ENCODE data around the gene PCBP3. TPM values are rescaled to one million over a fixed set of nuclear protein-coding genes. Genes with fewer than 3 reads are reported as not detected.
"Not testable (repeated sequence)": the region's sequence is repeated elsewhere in the genome, so short reads cannot be mapped to it uniquely, and the experiment has no call there.

Gene PCBP3
- total RNA-seq, 2 experiments from 2014 or later = 1.3 to 2.2 TPM

DNA sequence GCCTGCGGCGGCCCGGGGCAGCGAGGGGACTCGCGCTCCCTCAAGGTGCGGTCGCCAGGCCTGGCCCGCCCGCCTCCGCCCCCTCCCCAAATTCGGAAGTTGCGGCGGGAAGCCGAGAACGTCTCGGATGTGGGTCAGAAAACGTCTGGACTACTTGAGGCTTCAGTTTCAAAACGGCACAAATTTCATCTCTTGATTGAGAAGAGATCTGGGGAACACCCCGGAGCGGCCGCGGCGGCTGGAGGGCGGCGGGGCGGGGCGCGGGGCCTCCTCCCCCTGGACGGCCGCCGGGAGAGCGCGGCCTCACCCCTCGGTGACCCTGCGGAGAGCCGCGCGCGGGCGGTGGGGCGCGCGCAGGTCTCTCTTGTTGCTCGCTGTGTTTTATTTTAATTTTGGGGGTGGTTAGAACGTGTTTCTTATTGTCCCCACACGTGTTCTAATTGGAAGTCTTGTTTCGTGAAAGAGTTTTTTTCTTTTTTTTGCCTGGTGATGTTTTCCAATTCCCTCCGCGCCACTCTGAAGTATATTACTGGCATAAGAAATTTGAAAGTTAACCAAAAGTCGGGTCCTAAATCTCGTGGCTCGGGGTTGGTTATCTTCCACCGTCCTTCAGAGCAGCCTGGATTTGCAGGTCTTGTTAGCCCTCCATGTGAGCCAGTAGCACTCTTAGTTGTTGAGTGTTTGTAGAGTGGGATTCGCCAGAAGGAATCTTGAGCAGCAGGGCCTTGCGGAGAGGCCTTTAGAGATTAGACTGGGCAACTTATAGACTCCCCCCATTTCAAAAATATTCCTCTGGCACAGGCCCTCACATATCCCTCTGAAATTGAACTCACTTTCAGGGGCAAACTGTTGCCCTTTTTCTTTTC lies 749 bp downstream of the PCBP3 start:
- CTCF ChIA-PET = no interaction called here
- DNase-seq (no peak), ATAC-seq (no peak)
- H3K9me3 Mint-ChIP-seq (ENCODE audit: low read depth) = no peaks in the 10 kb centered on the region
- peak overlapping the region; percentile 57 for H3K4me3 Mint-ChIP-seq
- peaks cover 13% of the 10 kb centered on the region for H3K4me1 Mint-ChIP-seq
- H3K27me3 Mint-ChIP-seq = peaks cover 55% of the 10 kb centered on the region
- no peak overlapping the region for H3K27ac Mint-ChIP-seq
- H3K36me3 Mint-ChIP-seq = no peaks in the 10 kb centered on the region

- ATAC-seq = no peak
- Mint-ChIP-seq H3K4me3 (no peak overlapping the region), H3K4me1 (peaks cover 7% of the 10 kb centered on the region), H3K27me3 (peaks cover 46% of the 10 kb centered on the region), H3K36me3 (peaks cover 1% of the 10 kb centered on the region), H3K9me3 (ENCODE audit: low read depth) (no peaks in the 10 kb centered on the region), H3K27ac (no peak overlapping the region)
- DNase-seq = no peak
- CTCF ChIA-PET = no interaction called here
Observed at GRCh38 chr21:45651921-45652320, 8.4 kb downstream of the PCBP3 start.

DNA sequence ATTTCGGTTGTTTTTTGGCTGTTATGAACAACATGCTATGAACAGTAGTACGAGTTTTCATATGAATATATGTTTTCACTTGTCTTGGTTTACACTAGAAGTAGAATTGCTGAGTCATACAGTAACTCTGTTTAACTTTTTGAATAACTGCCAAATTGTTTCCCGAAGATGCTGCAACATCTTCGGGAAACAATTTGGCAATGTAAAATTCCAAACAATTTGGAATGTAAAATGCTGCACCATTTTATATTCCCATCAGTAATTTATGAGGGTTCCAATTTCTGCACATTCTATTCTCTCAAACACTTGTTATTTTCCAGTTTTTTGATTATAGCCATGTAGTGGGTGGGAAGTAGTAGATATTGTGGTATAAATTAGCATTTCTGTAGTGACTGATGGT lies 11.6 kb downstream of the PCBP3 start:
- H3K4me1 Mint-ChIP-seq = peaks cover 8% of the 10 kb centered on the region
- DNase-seq (no peak), ATAC-seq (no peak)
- peaks cover 1% of the 10 kb centered on the region for H3K36me3 Mint-ChIP-seq
- CTCF ChIA-PET = no interaction called here
- H3K4me3 Mint-ChIP-seq = no peak overlapping the region
- H3K27me3 Mint-ChIP-seq = peaks cover 47% of the 10 kb centered on the region
- no peak overlapping the region for H3K27ac Mint-ChIP-seq
- H3K9me3 Mint-ChIP-seq (ENCODE audit: low read depth) = no peaks in the 10 kb centered on the region

DNA sequence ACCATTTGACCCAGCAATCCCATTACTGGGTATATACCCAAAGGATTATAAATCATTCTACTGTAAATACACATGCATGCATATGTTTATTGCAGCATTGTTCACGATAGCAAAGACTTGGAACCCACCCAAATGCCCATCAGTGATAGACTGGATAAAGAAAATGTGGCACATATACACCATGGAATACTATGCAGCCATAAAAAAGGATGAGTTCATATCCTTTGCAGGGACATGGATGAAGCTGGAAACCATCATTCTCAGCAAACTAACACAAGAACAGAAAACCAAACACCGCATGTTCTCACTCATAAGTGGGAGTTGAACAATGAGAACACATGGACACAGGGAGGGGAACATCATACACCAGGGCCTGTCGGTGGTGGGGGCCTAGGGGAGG lies 12.6 kb downstream of the PCBP3 start:
- CTCF ChIA-PET, H3K27ac Mint-ChIP-seq: not testable (repeated sequence)

GRCh38 chr21:45661913-45662622 lies 18.5 kb downstream of the PCBP3 start:
- ATAC-seq; H3K4me3 Mint-ChIP-seq; H3K36me3 Mint-ChIP-seq; CTCF ChIA-PET; H3K27ac Mint-ChIP-seq; H3K9me3 Mint-ChIP-seq (ENCODE audit: low read depth); H3K4me1 Mint-ChIP-seq; DNase-seq: not testable (repeated sequence)
- H3K27me3 Mint-ChIP-seq = peaks cover 40% of the 10 kb centered on the region

More for the DNA sequence above, 12.6 kb downstream of the PCBP3 start:
- not testable (repeated sequence) for H3K9me3 Mint-ChIP-seq (ENCODE audit: low read depth); H3K36me3 Mint-ChIP-seq; ATAC-seq; DNase-seq; H3K4me3 Mint-ChIP-seq; H3K4me1 Mint-ChIP-seq
- peaks cover 41% of the 10 kb centered on the region for H3K27me3 Mint-ChIP-seq

GRCh38 chr21:45662623-45663245 lies 19.2 kb downstream of the PCBP3 start:
- H3K9me3 Mint-ChIP-seq (ENCODE audit: low read depth); ATAC-seq; CTCF ChIA-PET; H3K36me3 Mint-ChIP-seq; H3K4me1 Mint-ChIP-seq; H3K4me3 Mint-ChIP-seq; DNase-seq; H3K27ac Mint-ChIP-seq: not testable (repeated sequence)
- H3K27me3 Mint-ChIP-seq = peaks cover 36% of the 10 kb centered on the region

DNA sequence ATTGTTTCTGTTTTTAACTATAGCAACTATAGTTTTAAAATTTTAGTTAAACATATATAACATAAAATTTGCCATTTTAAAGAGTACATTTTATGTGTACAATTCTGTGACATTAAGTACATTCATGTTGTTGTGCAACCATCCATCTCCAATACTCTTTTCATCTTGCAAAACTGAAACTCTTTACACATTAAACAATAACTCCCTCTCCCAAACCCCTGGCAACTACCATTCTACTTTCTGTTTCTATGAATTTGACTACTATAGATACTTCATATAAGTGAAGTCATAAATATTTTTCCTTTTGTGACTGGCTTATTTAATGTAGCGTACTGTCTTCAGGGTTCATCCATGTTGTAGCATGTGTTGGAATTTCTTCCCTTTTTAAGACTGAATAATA lies 25.9 kb downstream of the PCBP3 start:
- no peaks in the 10 kb centered on the region for H3K4me1 Mint-ChIP-seq
- ATAC-seq = no peak
- H3K4me3 Mint-ChIP-seq = no peak overlapping the region
- no peaks in the 10 kb centered on the region for H3K36me3 Mint-ChIP-seq
- no peak overlapping the region for H3K27ac Mint-ChIP-seq
- CTCF ChIA-PET = interaction anchor here (1.7 kb wide), 1 partner anchor 11 kb away, joined by 4 read pairs; no protein-coding TSS in a partner anchor
- peaks cover 23% of the 10 kb centered on the region for H3K27me3 Mint-ChIP-seq
- DNase-seq = no peak
- H3K9me3 Mint-ChIP-seq (ENCODE audit: low read depth) = peaks cover 3% of the 10 kb centered on the region

DNA sequence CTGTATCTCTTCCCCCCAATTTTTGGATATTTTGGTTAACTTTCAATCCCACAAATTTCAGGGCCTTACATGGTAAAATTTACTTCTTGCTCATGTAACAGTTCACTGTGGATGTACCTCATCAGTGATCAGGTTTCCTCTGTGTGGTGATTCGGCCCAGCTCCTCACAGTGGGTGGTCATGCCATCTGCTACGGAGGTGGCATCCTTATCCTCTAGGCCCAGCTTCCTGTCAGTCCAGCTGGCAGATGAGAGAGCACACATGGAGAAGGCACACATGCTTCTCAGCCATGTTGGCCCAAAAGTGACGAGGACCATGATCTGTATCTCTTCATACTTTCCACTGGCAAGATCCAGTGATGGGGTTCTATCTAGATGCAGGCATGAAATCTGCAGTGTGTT lies 27.2 kb downstream of the PCBP3 start:
- H3K36me3 Mint-ChIP-seq = no peaks in the 10 kb centered on the region
- CTCF ChIA-PET = no interaction called here

GRCh38 chr21:45678790-45679189 lies 35.3 kb downstream of the PCBP3 start:
- CTCF ChIA-PET; ATAC-seq; H3K27ac Mint-ChIP-seq; H3K36me3 Mint-ChIP-seq; H3K9me3 Mint-ChIP-seq (ENCODE audit: low read depth); H3K4me1 Mint-ChIP-seq; H3K4me3 Mint-ChIP-seq; DNase-seq: not testable (repeated sequence)
- H3K27me3 Mint-ChIP-seq = peaks cover 32% of the 10 kb centered on the region

More for the DNA sequence above, 27.2 kb downstream of the PCBP3 start:
- ATAC-seq (no peak), DNase-seq (no peak)
- no peaks in the 10 kb centered on the region for H3K4me1 Mint-ChIP-seq
- H3K27ac Mint-ChIP-seq = no peak overlapping the region
- H3K27me3 Mint-ChIP-seq = peaks cover 18% of the 10 kb centered on the region
- no peak overlapping the region for H3K4me3 Mint-ChIP-seq
- H3K9me3 Mint-ChIP-seq (ENCODE audit: low read depth) = peaks cover 3% of the 10 kb centered on the region

- CTCF ChIA-PET = no interaction called here
- H3K27me3 Mint-ChIP-seq = peaks cover 38% of the 10 kb centered on the region
- no peaks in the 10 kb centered on the region for H3K36me3 Mint-ChIP-seq
Observed at GRCh38 chr21:45680215-45680614, 36.7 kb downstream of the PCBP3 start.

DNA sequence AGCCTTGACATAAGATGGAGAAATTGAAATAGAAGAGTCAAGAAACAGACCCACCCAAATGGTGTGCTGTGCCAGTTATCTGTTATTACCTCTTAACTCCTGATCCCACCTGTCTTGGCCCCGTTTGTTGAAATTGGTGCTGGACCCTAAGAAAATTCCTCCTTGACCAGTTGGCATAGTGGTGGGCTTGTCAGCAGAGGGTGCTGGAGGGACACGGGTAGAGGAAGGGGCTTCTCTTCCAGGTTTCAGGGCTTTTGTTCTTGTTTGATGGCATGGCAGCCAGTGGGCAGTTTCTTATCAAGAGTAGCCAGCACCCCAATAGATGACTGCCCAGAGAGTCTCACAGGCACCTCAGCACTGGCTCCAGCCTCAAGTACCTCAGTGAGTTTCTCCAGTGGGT lies 51.6 kb downstream of the PCBP3 start:
- Mint-ChIP-seq H3K4me1 (peaks cover 14% of the 10 kb centered on the region), H3K4me3 (no peak overlapping the region), H3K27me3 (peaks cover 12% of the 10 kb centered on the region), H3K9me3 (ENCODE audit: low read depth) (peaks cover 2% of the 10 kb centered on the region), H3K27ac (no peak overlapping the region), H3K36me3 (peaks cover 2% of the 10 kb centered on the region)
- no peak for DNase-seq
- no peak for ATAC-seq
- CTCF ChIA-PET = no interaction called here

More at GRCh38 chr21:45680215-45680614, 36.7 kb downstream of the PCBP3 start:
- ATAC-seq (no peak), DNase-seq (no peak)
- H3K27ac Mint-ChIP-seq = no peak overlapping the region
- H3K9me3 Mint-ChIP-seq (ENCODE audit: low read depth) = peaks cover 2% of the 10 kb centered on the region
- no peaks in the 10 kb centered on the region for H3K4me1 Mint-ChIP-seq
- no peak overlapping the region for H3K4me3 Mint-ChIP-seq

- H3K27ac Mint-ChIP-seq = no peak overlapping the region
- peaks cover 18% of the 10 kb centered on the region for H3K4me1 Mint-ChIP-seq
- peaks cover 2% of the 10 kb centered on the region for H3K36me3 Mint-ChIP-seq
- H3K9me3 Mint-ChIP-seq (ENCODE audit: low read depth) = peaks cover 2% of the 10 kb centered on the region
- ATAC-seq = no peak
- no peak for DNase-seq
- no peak overlapping the region for H3K4me3 Mint-ChIP-seq
- peaks cover 5% of the 10 kb centered on the region for H3K27me3 Mint-ChIP-seq
- CTCF ChIA-PET = interaction anchor here (1.0 kb wide), 1 partner anchor 8 kb away, joined by 3 read pairs; no protein-coding TSS in a partner anchor
Observed at GRCh38 chr21:45698493-45699184, 55.1 kb downstream of the PCBP3 start.
